ENCODE results near the gene RUFY4.

The RUFY4 gene

GRCh38 chr2:218063486-218063885 is 5.6 kb upstream of the RUFY4 start:
- Histone ChIP-seq H3K27me3 (ENCODE audit: insufficient read depth, low read length, poor library complexity) (peaks cover 4% of the 10 kb centered on the region), H3K27ac (ENCODE audit: low read length) (no peak overlapping the region)

GRCh38 chr2:218063896-218064295 is 5.2 kb upstream of the RUFY4 start:
- Histone ChIP-seq H3K27ac (ENCODE audit: low read length) (no peak overlapping the region), H3K79me2 (ENCODE audit: insufficient read depth, low read length) (no peaks in the 10 kb centered on the region), H4K20me1 (ENCODE audit: insufficient read depth, low read length) (peaks cover 3% of the 10 kb centered on the region), H3K9ac (ENCODE audit: low read depth, low read length) (no peak overlapping the region), H3K9me3 (ENCODE audit: insufficient read depth, low read length, severe bottlenecking) (no peaks in the 10 kb centered on the region), H3K27me3 (ENCODE audit: insufficient read depth, low read length, poor library complexity) (peaks cover 3% of the 10 kb centered on the region), H2AFZ (ENCODE audit: low read depth, low read length) (no peak overlapping the region), H3K36me3 (ENCODE audit: insufficient read depth, low read length) (no peaks in the 10 kb centered on the region), H3K4me1 (ENCODE audit: insufficient read depth, low read length) (peaks cover 4% of the 10 kb centered on the region), H3K4me3 (ENCODE audit: low read depth in 1 of 2, low read length in 2 of 2) (no peak overlapping the region), H3K4me2 (ENCODE audit: insufficient read depth, low read length) (no peak overlapping the region)
- no peak for ATAC-seq (ENCODE audit: insufficient read depth, low read depth)
- DNase-seq = no peak
- TF ChIP-seq EZH2 (IDR thresholded peaks at IDR 0.05; ENCODE audit: borderline replicate concordance, low read depth, low read length, severe bottlenecking) (no peak), CTCF (IDR thresholded peaks at IDR 0.05; ENCODE audit: borderline replicate concordance, extremely low read depth, low read length, poor library complexity, severe bottlenecking) (no peak)

More at GRCh38 chr2:218063486-218063885, 5.6 kb upstream of the RUFY4 start:
- no peak for DNase-seq
- Histone ChIP-seq H3K9me3 (ENCODE audit: insufficient read depth, low read length, severe bottlenecking) (no peaks in the 10 kb centered on the region), H3K36me3 (ENCODE audit: insufficient read depth, low read length) (no peaks in the 10 kb centered on the region), H4K20me1 (ENCODE audit: insufficient read depth, low read length) (peaks cover under 1% of the 10 kb centered on the region), H3K4me3 (ENCODE audit: low read depth in 1 of 2, low read length in 2 of 2) (no peak overlapping the region), H3K79me2 (ENCODE audit: insufficient read depth, low read length) (no peaks in the 10 kb centered on the region), H3K4me1 (ENCODE audit: insufficient read depth, low read length) (peaks cover under 1% of the 10 kb centered on the region; the same call in 1 of the 2 replicates), H3K4me2 (ENCODE audit: insufficient read depth, low read length) (no peak overlapping the region), H3K9ac (ENCODE audit: low read depth, low read length) (no peak overlapping the region), H2AFZ (ENCODE audit: low read depth, low read length) (no peak overlapping the region)
- ATAC-seq (ENCODE audit: insufficient read depth, low read depth) = no peak
- TF ChIP-seq CTCF (IDR thresholded peaks at IDR 0.05; ENCODE audit: borderline replicate concordance, extremely low read depth, low read length, poor library complexity, severe bottlenecking) = no peak
- TF ChIP-seq EZH2 (IDR thresholded peaks at IDR 0.05; ENCODE audit: borderline replicate concordance, low read depth, low read length, severe bottlenecking) = no peak

- no peak overlapping the region for H3K4me2 ChIP-seq (ENCODE audit: insufficient read depth, low read length)
- H3K4me1 ChIP-seq (ENCODE audit: insufficient read depth, low read length) = peaks cover 4% of the 10 kb centered on the region
- H3K79me2 ChIP-seq (ENCODE audit: insufficient read depth, low read length) = no peaks in the 10 kb centered on the region
- no peak overlapping the region for H3K27ac ChIP-seq (ENCODE audit: low read length)
- no peak overlapping the region for H2AFZ ChIP-seq (ENCODE audit: low read depth, low read length)
- peaks cover 3% of the 10 kb centered on the region for H4K20me1 ChIP-seq (ENCODE audit: insufficient read depth, low read length)
- ATAC-seq (ENCODE audit: insufficient read depth, low read depth) = no peak
- H3K9ac ChIP-seq (ENCODE audit: low read depth, low read length) = no peak overlapping the region
- no peak for TF ChIP-seq EZH2 (IDR thresholded peaks at IDR 0.05; ENCODE audit: borderline replicate concordance, low read depth, low read length, severe bottlenecking)
- TF ChIP-seq CTCF (IDR thresholded peaks at IDR 0.05; ENCODE audit: borderline replicate concordance, extremely low read depth, low read length, poor library complexity, severe bottlenecking) = no peak
- H3K9me3 ChIP-seq (ENCODE audit: insufficient read depth, low read length, severe bottlenecking) = no peaks in the 10 kb centered on the region
- no peaks in the 10 kb centered on the region for H3K27me3 ChIP-seq (ENCODE audit: insufficient read depth, low read length, poor library complexity)
- DNase-seq = no peak
- H3K36me3 ChIP-seq (ENCODE audit: insufficient read depth, low read length) = no peaks in the 10 kb centered on the region
- no peak overlapping the region for H3K4me3 ChIP-seq (ENCODE audit: low read depth in 1 of 2, low read length in 2 of 2)
These were observed 3.6 kb upstream of the RUFY4 start for GRCh38 chr2:218065239-218066006.

Measured in DND-41 (cell line).